Endothelial cell of umbilical vein (primary cell): Measurements from ENCODE around the gene BNC2.

ENCODE experiments used
- CTCF ChIP-seq, 2 donors: IDR thresholded peaks; 1 replicate in 1 of 2; 2 replicates in 1 of 2; pipeline ENCODE4 v1.5.1; 2011; ENCODE audit warnings: low read length in 2 of 2, mild to moderate bottlenecking in 2 of 2, moderate library complexity in 2 of 2, control low read depth in 1 of 2, inconsistent platforms in 1 of 2, low read depth in 1 of 2; ENCODE audit not compliant: insufficient read depth in 1 of 2; ENCODE audit errors: extremely low read depth in 1 of 2
- EZH2 ChIP-seq: IDR thresholded peaks from 2 replicates; pipeline ENCODE4 v1.6.1; 2012; ENCODE audit warnings: borderline replicate concordance, low read depth, mild to moderate bottlenecking, moderate library complexity, low read length, inconsistent platforms; ENCODE audit not compliant: severe bottlenecking
- MAX ChIP-seq: IDR thresholded peaks from 2 replicates; pipeline ENCODE4 v1.6.1; 2011; ENCODE audit not compliant: insufficient read depth, insufficient read length
- MYC ChIP-seq: IDR thresholded peaks from one replicate; pipeline ENCODE4 v1.6.1; 2011; ENCODE audit warnings: mild to moderate bottlenecking, low read depth, low read length
- POLR2A ChIP-seq: IDR thresholded peaks from 2 replicates; pipeline ENCODE4 v1.6.1; 2012; ENCODE audit warnings: low read depth, mild to moderate bottlenecking, control low read depth, low read length
- POLR2AphosphoS5 ChIP-seq: IDR thresholded peaks from 2 replicates; pipeline ENCODE4 v1.6.1; 2012; ENCODE audit warnings: low read depth, mild to moderate bottlenecking, control low read depth, low read length, moderate library complexity; ENCODE audit not compliant: insufficient read depth

GRCh38 chr9:16715404-16715803 is 155.1 kb downstream of the BNC2 start:
- TF ChIP-seq CTCF (IDR thresholded peaks at IDR 0.05; ENCODE audit: extremely low read depth in 1 of 2, insufficient read depth in 1 of 2, low read depth in 1 of 2, low read length in 2 of 2) = no peak
- no peak for TF ChIP-seq POLR2A
- no peak for TF ChIP-seq EZH2
- no peak for TF ChIP-seq MAX
- TF ChIP-seq MYC = no peak
- TF ChIP-seq POLR2AphosphoS5 = no peak
